HG03066 (cell line): ENCODE results near the gene GNB3.

ENCODE experiments used
- ATAC-seq: cut with Tn5 transposase; IDR thresholded peaks from one replicate; pipeline ENCODE4 v1.9.1; 2021; ENCODE audit warnings: low read depth; ENCODE audit not compliant: unreplicated experiment

Gene GNB3

DNA sequence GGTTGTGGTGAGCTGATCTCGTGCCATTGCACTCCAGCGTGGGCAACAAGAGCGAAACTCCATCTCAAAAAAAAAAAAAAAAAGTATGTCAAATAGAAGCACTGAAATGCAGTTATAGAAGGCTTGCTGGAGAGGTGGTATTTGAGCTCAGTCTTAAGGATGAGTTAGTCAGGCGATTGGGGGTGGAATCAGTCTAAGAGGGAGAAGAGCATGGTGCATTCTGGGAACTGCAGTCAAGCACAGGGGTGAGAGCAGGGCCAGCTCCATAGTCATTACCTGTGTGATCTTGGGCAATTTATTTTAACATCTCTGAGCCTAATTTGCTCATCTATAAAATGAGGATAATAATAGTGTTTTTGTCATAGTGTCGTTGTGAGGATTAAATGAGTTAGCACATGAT, 5.9 kb upstream of the GNB3 start:
- ATAC-seq: no peak

DNA sequence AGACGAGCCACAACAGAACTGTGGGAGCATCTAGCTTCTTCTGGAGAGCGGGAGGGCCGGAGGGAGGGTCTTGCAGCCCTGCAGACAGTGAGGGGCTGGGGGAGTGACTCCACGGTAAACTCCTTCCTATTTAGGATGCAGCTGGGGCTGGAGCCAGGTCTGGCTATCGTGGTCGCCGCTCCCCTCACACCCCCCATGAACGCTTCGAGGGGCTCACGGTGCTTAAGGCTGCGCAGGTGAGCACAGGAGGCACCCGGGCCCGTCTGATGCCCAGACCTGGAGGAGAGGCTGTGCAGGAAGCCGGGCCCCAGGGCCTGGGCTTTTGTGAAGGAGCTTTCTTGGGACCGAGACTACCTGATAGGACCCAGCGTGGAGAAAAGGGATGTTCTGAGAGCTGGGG, 3.9 kb upstream of the GNB3 start:
- ATAC-seq: no peak

DNA sequence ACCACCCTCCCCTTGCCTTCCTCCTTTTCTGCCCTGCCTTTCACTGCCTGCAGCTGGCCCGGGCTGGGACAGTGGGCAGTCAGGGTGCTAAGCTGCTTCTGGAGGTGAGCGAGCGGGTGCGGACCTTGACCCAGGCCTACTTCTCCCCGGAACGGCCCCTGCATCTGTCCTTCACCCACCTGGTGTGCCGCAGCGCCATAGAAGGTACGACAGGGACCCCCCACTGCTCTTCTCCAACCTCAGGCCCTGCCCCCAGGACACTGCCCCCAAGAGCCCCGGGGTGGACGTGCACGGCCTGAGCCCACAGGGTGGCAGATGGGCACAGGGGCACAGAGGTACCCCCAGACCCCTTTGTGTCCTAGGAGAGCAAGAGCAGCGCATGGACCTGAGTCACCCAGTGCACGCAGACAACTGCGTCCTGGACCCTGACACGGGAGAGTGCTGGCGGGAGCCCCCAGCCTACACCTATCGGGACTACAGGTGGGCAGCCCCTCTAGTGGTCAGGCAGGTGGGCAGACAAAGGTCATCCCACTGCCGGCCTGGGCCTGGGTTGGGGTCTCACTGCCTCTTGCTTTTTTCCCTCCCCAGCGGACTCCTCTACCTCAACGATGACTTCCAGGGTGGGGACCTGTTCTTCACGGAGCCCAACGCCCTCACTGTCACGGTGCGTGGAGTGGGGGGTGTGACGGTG, 3.2 kb upstream of the GNB3 start:
- ATAC-seq: no peak

DNA sequence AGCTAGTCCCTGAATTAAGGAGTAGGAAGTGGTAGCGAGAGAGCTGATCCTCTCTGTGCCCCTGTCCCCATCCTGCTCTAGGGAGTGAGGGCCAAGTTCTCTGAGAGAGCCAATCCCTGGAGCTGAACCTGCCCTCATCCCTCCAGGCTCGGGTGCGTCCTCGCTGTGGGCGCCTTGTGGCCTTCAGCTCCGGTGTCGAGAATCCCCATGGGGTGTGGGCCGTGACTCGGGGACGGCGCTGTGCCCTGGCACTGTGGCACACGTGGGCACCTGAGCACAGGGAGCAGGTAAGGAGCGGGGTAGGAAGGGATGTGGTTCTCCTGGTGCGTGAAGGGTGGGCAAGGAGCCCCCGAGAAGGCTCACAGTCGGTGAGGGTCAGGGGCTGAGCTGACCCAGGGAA, 1.9 kb upstream of the GNB3 start:
- ATAC-seq: no peak

DNA sequence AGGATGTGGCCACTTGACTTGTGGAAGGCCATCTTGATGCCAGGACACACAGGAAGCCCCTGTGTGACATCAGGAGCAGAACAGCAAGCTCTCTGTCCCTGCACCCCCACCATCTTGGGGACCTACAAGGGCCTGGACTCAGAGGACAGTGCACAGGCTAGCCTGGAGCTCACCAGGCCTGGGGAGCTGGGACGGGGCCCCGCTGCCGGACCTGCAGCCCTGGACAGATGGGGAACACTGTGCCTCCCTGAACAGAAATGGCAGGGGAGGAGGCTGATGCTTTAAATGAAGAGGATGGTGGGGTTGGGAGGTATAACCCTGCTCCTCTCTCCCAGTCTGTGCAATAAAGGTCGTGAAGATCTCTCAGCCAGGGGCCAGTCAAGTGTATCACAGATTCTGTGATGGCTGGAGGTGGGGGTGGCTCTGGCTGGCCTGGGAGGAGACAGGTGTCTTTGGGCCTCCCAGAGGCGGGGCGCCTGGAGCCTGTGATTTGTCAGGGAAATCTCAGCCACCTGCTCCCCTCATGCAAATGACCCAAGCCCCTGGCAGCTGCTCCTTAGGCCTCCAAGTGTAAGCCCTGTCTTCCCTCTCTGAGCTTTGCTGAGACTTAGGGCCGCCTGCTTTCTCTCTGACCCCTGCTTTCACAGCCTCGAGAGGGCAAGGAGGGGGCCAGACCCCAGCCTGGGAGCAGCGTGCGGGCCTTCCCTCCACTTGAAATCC, 1.1 kb upstream of the GNB3 start:
- peak; percentile 89 for ATAC-seq

DNA sequence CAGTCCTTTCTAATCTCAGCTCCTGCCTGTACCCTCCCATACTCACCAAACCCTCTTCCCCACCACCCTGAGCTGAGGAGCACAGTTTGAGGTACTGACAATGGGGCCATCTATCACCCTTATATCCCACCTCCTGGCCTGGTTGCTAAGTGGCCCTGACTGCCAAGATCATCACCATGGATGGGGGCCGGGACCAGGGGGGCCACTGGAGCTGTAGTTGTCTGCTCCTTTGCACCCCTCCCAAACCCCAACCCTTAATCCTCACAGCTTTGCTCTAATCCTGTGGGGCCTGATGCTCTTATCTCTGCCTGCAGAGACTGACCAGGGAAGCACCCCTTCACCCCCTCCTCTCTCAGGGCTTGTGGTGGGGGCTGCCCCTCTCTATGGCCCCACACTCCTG, 395 bp upstream of the GNB3 start:
- no peak for ATAC-seq

DNA sequence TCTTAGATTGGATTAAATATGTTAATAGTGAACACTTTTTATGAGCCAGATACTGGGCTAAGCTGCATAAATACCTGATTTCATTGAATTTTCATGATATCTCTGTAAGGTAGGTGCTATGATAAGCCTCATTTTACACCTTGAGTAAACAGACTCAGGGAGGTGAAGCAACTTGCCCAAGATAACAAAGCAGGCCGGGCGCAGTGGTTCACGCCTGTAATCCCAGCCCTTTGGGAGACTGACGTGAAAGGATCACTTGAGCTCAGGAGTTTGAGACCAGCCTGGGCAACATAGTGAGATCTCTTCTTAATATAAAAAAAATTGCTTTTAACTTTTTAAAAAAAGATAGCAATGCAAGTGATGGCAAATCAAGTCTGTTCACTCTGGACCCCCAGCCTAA, 1.4 kb downstream of the GNB3 start:
- ATAC-seq: no peak

DNA sequence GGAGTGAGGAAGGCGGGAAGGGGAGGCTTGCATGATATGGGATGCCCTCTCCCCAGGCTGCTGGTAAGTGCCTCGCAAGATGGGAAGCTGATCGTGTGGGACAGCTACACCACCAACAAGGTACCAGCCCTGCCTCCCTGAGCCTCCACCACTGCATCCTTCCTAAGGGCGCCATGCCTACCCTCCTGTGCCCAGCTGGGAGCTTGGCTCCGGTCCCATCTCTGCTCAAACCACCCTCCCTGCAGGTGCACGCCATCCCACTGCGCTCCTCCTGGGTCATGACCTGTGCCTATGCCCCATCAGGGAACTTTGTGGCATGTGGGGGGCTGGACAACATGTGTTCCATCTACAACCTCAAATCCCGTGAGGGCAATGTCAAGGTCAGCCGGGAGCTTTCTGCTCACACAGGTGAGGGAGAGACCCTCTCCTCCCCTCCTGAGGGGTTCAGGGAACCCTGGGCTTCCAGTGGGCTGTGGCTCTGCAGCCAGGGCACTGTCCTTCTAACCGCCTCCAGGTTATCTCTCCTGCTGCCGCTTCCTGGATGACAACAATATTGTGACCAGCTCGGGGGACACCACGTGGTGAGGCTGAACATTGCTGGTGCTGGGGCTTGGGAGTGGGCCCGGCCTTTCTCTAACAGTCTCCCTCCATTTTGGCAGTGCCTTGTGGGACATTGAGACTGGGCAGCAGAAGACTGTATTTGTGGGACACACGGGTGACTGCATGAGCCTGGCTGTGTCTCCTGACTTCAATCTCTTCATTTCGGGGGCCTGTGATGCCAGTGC, 2.6 kb downstream of the GNB3 start:
- ATAC-seq: no peak

DNA sequence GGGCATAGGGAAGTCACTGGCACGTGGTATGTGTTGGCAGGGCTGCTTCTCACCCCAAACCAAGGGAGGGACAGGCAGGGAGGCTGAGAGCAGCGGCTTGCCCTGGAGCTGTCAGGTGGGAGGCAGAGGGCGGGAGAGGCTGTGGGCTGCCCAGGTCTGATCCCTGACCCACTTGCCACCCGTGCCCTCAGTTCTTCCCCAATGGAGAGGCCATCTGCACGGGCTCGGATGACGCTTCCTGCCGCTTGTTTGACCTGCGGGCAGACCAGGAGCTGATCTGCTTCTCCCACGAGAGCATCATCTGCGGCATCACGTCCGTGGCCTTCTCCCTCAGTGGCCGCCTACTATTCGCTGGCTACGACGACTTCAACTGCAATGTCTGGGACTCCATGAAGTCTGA, 4.7 kb downstream of the GNB3 start:
- ATAC-seq: no peak

DNA sequence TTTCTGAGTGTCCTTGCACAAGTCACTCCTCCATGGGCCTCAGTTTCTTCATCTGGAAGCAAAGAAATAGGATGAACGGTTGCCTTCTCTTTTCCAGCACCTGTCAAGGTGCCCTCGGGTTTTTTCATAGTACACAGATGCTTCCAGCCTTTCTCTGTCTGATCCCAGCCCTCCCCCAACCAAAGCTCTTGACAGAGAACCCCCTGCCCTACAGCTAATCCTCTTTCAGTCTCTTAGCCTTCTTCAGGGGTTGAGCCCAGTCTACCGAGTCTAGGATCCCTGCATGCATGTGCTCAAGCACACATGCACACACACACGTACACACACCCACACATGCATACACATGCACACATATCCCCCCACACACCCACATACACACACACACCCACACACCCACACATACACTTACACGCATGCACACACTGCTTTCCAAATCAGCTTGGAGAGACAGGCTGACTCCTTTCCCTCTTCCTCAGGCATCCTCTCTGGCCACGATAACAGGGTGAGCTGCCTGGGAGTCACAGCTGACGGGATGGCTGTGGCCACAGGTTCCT, 5.7 kb downstream of the GNB3 start:
- no peak for ATAC-seq

DNA sequence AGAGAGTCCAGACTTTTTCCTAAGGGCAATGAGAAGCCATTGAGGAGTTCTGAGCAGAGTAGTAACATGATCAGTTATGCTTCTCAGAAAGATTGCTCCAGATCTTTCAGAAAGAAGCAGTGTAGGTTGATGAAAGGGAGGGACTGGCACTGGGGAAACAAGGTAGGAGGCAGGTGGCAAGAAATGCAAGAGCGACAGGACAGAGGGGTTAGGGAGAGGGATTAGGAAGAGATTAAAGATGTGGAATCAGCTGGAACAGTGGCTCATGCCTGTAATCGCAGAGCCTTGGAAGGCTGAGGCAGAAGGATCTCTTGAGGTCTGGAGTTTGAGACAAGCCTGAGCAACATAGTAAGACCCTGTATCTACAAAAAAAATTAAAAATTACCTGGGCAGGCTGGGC, 7.0 kb downstream of the GNB3 start:
- ATAC-seq: no peak

DNA sequence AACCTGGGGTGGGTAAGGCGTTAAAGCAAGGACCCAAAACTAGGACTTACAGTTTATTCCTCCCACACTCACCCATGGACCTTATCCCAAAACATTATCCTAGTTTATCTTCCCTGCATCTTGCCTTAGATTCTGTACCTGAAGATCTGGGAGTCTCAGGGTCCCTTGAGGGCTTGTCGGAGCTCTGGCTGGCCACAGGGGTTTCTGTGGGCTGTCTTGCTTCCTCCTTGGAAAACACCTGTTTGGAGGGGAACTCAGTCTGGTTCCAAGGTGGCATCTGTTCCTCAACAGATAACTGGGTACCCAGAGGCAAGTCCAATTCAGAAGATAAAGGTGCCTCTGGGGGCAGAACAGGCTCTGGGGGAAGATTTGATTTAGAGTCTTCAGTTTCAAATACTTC, 8.7 kb downstream of the GNB3 start:
- ATAC-seq: no peak

DNA sequence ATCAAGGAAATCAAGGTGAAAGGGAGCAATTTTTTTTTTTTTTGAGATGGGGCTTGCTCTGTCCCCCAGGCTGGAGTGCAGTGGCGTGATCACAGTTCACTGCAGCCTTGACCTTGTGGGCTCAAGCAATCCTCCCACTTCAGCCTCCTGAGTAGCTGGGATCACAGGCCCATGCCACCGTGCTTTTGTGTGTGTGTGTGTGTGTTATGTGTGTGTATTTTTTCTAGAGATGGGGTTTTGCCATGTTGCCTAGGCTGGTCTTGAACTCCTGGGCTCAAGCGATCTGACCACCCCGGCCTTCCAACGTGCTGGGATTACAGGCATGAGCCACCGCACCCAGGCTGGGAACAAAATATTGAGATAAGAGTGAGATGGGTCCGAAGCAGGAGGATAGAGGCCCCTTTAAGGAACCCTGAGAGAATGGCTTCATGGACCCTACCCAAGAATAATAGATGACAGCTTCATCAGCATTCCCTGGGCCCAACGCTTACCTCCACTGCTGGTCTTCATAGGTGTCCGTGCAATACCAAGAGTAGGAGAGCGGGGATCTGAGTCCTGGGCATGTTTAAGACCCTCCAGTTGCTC, 9.3 kb downstream of the GNB3 start:
- ATAC-seq: no peak

DNA sequence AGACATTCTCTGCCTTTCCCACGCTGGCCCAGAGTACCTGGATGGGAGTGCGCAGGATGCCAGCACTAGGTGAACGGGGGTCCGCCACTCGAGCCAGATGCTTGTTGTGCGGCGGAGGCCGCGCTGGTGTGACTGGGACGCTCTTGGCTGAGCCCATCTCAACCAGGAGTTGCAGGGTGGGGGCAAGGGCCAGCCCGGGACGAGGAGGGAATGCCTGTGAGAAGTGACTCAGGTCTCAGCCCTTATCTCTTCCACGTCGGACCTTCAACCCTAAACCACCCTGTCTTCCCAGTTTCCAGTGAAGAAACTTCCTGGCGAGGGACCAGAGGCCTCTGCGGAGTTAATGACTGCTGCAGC, 10.0 kb downstream of the GNB3 start:
- ATAC-seq: no peak

DNA sequence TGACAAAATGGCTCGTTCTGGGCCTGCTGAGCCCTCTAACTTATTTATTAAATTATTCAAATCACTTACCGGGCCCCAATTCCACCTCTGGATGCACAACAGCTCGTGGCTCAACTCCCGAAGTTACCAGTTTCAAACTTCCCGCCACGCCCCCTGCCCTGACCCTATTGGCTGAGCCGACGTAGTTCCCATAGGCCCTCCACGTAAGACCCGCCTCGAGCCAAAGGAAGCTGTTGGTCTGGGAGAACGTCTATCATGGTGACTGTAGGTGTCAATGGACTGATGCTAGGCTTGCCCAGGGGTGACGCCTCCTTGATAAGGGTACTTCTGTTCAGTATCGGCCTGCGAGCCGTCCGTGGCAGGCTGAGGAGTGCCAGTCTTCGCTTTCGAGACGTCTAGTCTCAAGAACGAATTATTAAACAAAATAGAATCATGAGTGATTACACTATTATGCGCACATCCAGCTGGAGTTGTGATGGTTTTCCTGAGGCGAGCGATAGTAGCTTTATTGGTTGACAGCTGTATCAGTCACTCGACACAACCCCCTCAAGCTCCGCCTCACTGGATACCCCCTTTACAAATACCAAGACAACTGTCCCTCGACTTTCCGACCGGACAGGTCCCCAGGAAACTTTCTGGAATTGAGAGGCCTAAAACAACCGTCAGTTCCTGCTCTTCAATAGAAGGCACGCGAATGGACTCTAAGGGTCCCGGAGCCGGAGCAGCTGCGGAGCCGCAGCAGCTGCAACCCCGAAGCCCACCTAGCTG, 10.6 kb downstream of the GNB3 start, which contains the start of gene CDCA3:
Gene CDCA3 (minus strand): TSS at position 134 of the 768 bp plus-strand sequence. CDS start 334 bp downstream, outside the sequence.
- peak; percentile 48 for ATAC-seq

DNA sequence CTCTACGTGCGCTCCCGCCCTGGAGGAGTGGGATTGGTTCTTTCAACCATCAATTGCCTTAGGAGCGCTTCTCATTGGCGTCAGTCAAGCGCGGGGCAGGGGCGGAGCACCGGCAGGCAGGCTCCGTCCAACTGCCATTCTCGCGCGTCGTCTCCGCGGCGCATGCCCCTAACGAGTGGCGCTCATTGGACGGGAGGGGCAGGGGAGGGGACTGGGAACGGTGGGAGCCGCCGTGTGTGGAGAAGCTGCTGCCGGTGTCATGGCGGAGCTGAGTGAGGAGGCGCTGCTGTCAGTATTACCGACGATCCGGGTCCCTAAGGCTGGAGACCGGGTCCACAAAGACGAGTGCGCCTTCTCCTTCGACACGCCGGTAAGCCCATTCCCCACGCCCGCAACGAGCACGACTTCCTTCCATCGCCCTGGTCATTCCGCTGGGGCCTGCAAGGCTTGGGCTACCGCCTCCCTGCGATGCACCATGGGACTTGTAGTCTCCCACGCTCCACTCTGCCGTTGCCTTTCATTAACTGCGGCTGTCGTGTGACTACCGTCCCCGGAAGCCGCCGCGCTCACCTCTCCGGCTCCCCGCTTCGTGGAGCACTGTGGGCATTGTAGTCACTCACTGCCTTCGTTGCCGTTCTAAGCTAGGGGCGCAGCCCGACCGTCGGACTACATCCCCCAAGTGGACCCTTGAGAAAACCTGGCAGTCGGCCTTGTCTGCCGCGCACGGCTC, 11.4 kb downstream of the GNB3 start, which contains the start of gene USP5:
Gene USP5 (plus strand): TSS at position 230 of the 730 bp plus-strand sequence. CDS start 30 bp downstream, at position 260.
- peak; percentile 69 for ATAC-seq

DNA sequence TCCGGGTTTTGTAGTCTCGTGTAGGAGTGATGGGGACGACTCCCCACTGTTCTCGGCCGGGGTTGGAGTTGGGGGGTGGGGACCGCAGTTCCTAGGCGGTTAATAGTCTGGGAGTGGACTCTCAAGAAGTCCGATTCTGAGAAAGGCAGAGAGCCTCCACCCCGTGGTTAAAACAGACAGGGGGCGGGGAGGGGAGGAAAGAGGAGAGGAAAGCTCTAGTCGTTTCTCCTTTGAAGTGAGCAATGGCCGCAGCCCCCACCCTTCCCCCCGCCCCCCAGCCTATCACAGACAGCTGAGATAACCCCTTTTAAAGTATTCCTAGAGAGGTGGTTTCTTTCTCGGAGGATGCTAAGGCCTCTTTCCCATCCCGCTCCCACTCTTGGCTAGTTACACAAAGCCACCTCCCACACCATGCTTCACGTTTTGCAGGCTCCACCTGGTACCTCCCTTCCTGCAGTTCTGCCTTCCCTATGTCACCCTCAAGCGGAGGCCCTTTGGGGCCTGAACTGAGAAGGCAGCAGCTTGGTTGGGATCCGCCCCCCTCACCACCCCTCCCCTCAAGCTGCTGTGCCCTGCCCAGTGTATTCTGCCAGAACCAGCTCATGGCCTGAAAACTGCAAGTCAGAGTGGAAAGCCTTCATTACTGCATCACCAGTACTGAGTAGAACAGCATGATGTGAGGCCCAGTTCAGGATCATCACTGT, 12.1 kb downstream of the GNB3 start:
- ATAC-seq: no peak

DNA sequence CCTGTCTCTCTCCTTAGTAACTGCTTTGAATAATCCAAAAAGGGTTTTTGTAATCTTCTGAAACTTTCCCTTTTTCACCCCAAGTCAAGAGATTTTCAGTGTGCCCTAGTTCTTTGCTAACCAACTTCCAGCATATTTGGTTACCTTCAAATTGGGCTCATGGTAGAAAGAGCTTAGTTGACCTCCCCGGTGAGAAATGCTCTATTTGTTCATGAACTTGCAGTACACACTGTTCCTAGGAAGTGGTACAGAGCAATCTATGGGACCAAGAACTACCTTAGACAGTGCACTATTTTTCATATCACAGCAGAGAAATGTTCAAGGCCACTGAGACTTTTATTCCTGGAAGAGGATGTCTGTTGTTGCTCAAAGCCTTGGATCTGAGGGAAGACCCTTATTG, 12.9 kb downstream of the GNB3 start:
- no peak for ATAC-seq

DNA sequence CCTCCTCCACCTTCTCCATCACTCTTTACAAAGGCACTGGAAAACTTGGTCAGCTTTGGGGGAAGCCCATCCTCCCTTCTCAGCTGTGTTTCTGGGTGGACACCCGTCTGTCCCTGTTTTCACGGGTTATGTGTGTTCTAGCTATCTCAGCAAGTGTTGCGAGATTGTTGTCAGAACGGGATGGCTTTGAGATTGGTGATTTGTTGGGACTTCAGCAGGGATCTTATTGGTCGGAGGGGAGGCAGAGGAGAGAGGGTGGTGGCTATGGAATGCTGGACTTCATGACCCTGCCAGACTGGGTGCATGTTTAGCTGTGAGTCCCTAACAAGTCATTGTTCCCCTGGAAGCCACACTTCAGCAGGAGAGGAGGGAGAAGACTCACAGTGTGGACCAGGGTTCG, 13.3 kb downstream of the GNB3 start:
- no peak for ATAC-seq
